SK-N-SH (cell line): ENCODE measurements around the gene GLIS1. TPM values are rescaled to one million over a fixed set of nuclear protein-coding genes. Genes with fewer than 3 reads are reported as not detected.

Experiments used
- CTCF ChIA-PET: fragments of 300-600, 350-600 bp; formaldehyde crosslinking; extraction: SDS; loops from one replicate; lab custom pipeline; 2021; lab: Yijun Ruan, JAX
- POLR2A ChIA-PET: fragments of 350-600 bp; sonication (Branson Sonifier 250); formaldehyde crosslinking; extraction: SDS; loops from one replicate; lab custom pipeline; 2020; ENCODE audit warnings: antibody characterized with exemption, inconsistent platforms; lab: Yijun Ruan, JAX
- DNase-seq: peaks from one replicate; pipeline ENCODE4 v3.0.0; 2012
- H2AFZ ChIP-seq: fragments of 200-600 bp; sonication (generic); 2 replicates; pipeline ENCODE4 v1.8.1; 2016; ENCODE audit warnings: antibody characterized with exemption, mild to moderate bottlenecking, low read depth
- H3F3A ChIP-seq: fragments of 200-600 bp; sonication (generic); replicated peaks from 2 replicates; pipeline ENCODE3; 2016; ENCODE audit warnings: antibody characterized with exemption, mild to moderate bottlenecking; ENCODE audit not compliant: insufficient read depth
- H3K27ac ChIP-seq, 2 experiments: fragments of 200-500 bp in 1 of 2; fragments of 200-600 bp in 1 of 2; sonication (Bioruptor generic) in 1 of 2; sonication (generic), shearing (Covaris generic) in 1 of 2; 2 replicates each; pipeline versions ENCODE4 v1.5.1 to v1.6.1; 2014 to 2016; ENCODE audit warnings: low read depth in 2 of 2, inconsistent platforms in 1 of 2, low read length in 1 of 2, mild to moderate bottlenecking in 1 of 2, mixed read lengths in 1 of 2
- H3K27me3 ChIP-seq: fragments of 200-600 bp; sonication (generic), shearing (Covaris generic); 2 replicates; pipeline ENCODE4 v1.6.1; 2016; ENCODE audit warnings: mixed run types; ENCODE audit not compliant: insufficient read depth
- H3K36me3 ChIP-seq, 2 experiments: fragments of 200-500 bp in 1 of 2; fragments of 200-600 bp in 1 of 2; sonication (Bioruptor generic) in 1 of 2; sonication (generic) in 1 of 2; replicated peaks in 1 of 2; 2 replicates each; pipeline versions ENCODE3 to v1.5.1; 2014 to 2016; ENCODE audit warnings: low read length in 1 of 2, mild to moderate bottlenecking in 1 of 2; ENCODE audit not compliant: insufficient read depth in 2 of 2, control insufficient read depth in 1 of 2
- H3K4me1 ChIP-seq, 2 experiments: fragments of 200-500 bp in 1 of 2; fragments of 200-600 bp in 1 of 2; sonication (Bioruptor generic) in 1 of 2; sonication (generic), shearing (Covaris generic) in 1 of 2; 2 replicates each; pipeline versions ENCODE4 v1.5.1 to v1.6.1; 2014 to 2016; ENCODE audit warnings: low read depth in 1 of 2, low read length in 1 of 2, mixed run types in 1 of 2; ENCODE audit not compliant: insufficient read depth in 2 of 2, control insufficient read depth in 1 of 2
- H3K4me2 ChIP-seq: fragments of 200-600 bp; sonication (generic), shearing (Covaris generic); 2 replicates; pipeline ENCODE4 v1.6.1; 2017; ENCODE audit warnings: mixed run types
- H3K4me3 ChIP-seq, 2 experiments: fragments of 200-500 bp in 1 of 2; fragments of 200-600 bp in 1 of 2; sonication (Bioruptor generic) in 1 of 2; sonication (generic), shearing (Covaris generic) in 1 of 2; 2 replicates each; pipeline versions ENCODE4 v1.5.1 to v1.8.1; 2014 to 2016; ENCODE audit warnings: low read depth in 2 of 2, inconsistent platforms in 1 of 2, low read length in 1 of 2, mild to moderate bottlenecking in 1 of 2, mixed read lengths in 1 of 2, moderate library complexity in 1 of 2
- H3K79me2 ChIP-seq: fragments of 200-600 bp; sonication (generic); 2 replicates; pipeline ENCODE4 v1.8.1; 2017; ENCODE audit warnings: mild to moderate bottlenecking; ENCODE audit not compliant: insufficient read depth
- H3K9ac ChIP-seq: fragments of 200-600 bp; sonication (generic); 2 replicates; pipeline ENCODE4 v1.6.1; 2017; ENCODE audit warnings: mixed run types
- H3K9me2 ChIP-seq: fragments of 200-600 bp; sonication (generic); 2 replicates; pipeline ENCODE4 v1.6.1; 2017; ENCODE audit warnings: mixed run types
- H3K9me3 ChIP-seq: fragments of 200-600 bp; sonication (generic); 2 replicates; pipeline ENCODE4 v1.6.1; 2017; ENCODE audit warnings: mixed run types, mild to moderate bottlenecking, moderate library complexity
- H4K20me1 ChIP-seq: fragments of 200-600 bp; sonication (generic); 2 replicates; pipeline ENCODE4 v1.6.1; 2017; ENCODE audit warnings: mild to moderate bottlenecking, mixed run types; ENCODE audit not compliant: insufficient read depth
- FOSL2 ChIP-seq: IDR thresholded peaks from 2 replicates; pipeline ENCODE4 v1.4.0; 2012; ENCODE audit warnings: low read depth, mild to moderate bottlenecking, moderate library complexity, borderline replicate concordance
- FOXJ3 ChIP-seq: sonication (generic); formaldehyde crosslinking; IDR thresholded peaks from 2 replicates; pipeline ENCODE4 v1.5.1; 2020; ENCODE audit warnings: mild to moderate bottlenecking, missing genetic modification reagents
- MXI1 ChIP-seq: IDR thresholded peaks from 2 replicates; pipeline ENCODE4 v1.6.1; 2012; ENCODE audit warnings: mild to moderate bottlenecking, low read depth, low read length, improper control_type of control experiment
- NFIC ChIP-seq: IDR thresholded peaks from 2 replicates; pipeline ENCODE4 v1.4.0; 2012; ENCODE audit warnings: borderline replicate concordance
- POLR2AphosphoS5 ChIP-seq: IDR thresholded peaks from 2 replicates; pipeline ENCODE4 v1.6.1; 2012; ENCODE audit warnings: low read depth, low read length
- RCOR1 ChIP-seq: fragments of 150-350 bp; IDR thresholded peaks from 2 replicates; pipeline ENCODE4 v1.6.1; 2017; ENCODE audit warnings: antibody characterized with exemption, low read length
- SMC3 ChIP-seq: IDR thresholded peaks from 2 replicates; pipeline ENCODE4 v1.6.1; 2012; ENCODE audit warnings: low read depth, low read length, improper control_type of control experiment
- TAF1 ChIP-seq: IDR thresholded peaks from 2 replicates; pipeline ENCODE4 v1.6.1; 2012; ENCODE audit warnings: low read depth, mild to moderate bottlenecking, low read length, moderate library complexity, borderline replicate concordance
- TCF12 ChIP-seq: IDR thresholded peaks from 2 replicates; pipeline ENCODE4 v1.4.0; 2012
- YY1 ChIP-seq: IDR thresholded peaks from 2 replicates; pipeline ENCODE4 v1.4.0; 2012; ENCODE audit warnings: low read depth, mild to moderate bottlenecking
- WGBS: methylation state at CpG from one replicate; pipeline ENCODE4 v1.1.6; 2017; ENCODE audit warnings: low lambda C conversion rate; 5-methylcytosine and 5-hydroxymethylcytosine counted together
- polyA plus RNA-seq, 3 experiments: library from polyadenylated mRNA; depleted of rRNA; stranded (reverse); fragments of >200 nt; gene quantifications; 2 replicates each; pipeline ENCODE4 v1.2.3, GENCODE V29; 2012
- TF ChIP-seq, protein P1 (sequence below): IDR thresholded peaks from 2 replicates; pipeline ENCODE4 v1.4.0; 2012; ENCODE audit warnings: low read depth, borderline replicate concordance
- TF ChIP-seq, protein P2 (sequence below): IDR thresholded peaks from 2 replicates; pipeline ENCODE4 v1.4.0; 2012; ENCODE audit warnings: low read depth, borderline replicate concordance
- TF ChIP-seq, protein P3 (sequence below): IDR thresholded peaks from 2 replicates; pipeline ENCODE4 v1.4.0; 2012; ENCODE audit warnings: low read depth
- TF ChIP-seq, protein P4 (sequence below): fragments of 200-600 bp; sonication (generic); IDR thresholded peaks from 2 replicates; pipeline ENCODE4 v1.6.1; 2017; ENCODE audit warnings: antibody characterized with exemption, mild to moderate bottlenecking, moderate library complexity
- TF ChIP-seq, protein P5 (sequence below): fragments of 150-350 bp; IDR thresholded peaks from 2 replicates; pipeline ENCODE4 v1.6.1; 2017; ENCODE audit warnings: antibody characterized with exemption, low read length, low read depth, borderline replicate concordance
- TF ChIP-seq, protein P6 (sequence below): fragments of 150-350 bp; IDR thresholded peaks from 2 replicates; pipeline ENCODE4 v1.6.1; 2016; ENCODE audit warnings: mild to moderate bottlenecking, low read depth, low read length

Gene GLIS1
- polyA plus RNA-seq, 1 of the 3 experiments (the other 2 are of a cell fraction), result 0.13 TPM

DNA sequence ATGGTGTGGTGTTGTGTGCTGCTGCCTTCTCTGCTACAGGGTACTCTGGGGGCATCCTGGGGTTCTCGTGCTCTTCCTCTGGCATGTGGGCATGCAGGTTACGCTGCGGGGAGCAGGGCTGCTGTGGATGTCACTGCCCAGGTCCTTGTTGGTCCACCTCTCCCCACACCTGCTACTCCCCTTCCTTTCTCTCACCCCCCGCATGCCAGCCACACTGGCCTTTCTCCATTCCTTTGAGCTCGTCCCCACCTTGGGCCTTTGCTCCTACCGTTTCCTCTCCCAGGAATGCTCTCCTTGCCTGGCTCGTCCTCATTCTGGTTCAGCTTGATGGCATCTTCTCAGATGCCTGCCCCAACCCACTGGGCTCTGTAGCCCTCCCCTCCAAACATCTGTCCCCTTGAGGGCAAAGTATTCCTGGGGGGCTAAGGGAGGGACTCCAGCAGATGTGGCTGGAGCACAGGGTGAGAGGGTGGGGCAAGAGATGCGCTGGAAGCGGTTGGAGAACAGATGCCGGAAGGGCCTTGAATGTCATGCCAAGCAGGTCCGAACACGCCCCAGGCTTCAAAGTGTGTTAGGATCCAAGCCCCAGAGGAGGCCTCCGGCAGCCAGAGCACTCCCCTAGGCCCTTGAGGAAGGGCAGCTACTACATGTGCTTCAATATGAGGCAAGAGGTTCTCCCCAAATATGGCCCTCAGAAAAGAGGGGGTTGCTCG lies 256.4 kb downstream of the GLIS1 start:
- no peaks in the 10 kb centered on the region for H3K79me2 ChIP-seq
- no peaks in the 10 kb centered on the region for H3K9me3 ChIP-seq
- no peaks in the 10 kb centered on the region; the same call in 1 of the 2 replicates for H3K27me3 ChIP-seq
- H3F3A ChIP-seq, result no peaks in the 10 kb centered on the region
- H3K4me1 ChIP-seq, result peaks cover 0 to 22% of the 10 kb centered on the region in 2 experiments; a peak in 1 of 4 replicates
- H3K9me2 ChIP-seq, result no peaks in the 10 kb centered on the region
- ChIA-PET CTCF (interaction anchor here (0.7 to 8.7 kb wide), 11 partner anchors 10 to 271 kb away, joined by 3 to 131 read pairs (median 26); no protein-coding TSS in a partner anchor), POLR2A (no interaction called here)
- H3K36me3 ChIP-seq, result no peaks in the 10 kb centered on the region
- TF ChIP-seq TAF1, result no peak
- no peak for TF ChIP-seq TCF12
- TF ChIP-seq MXI1, result no peak
- no peak for TF ChIP-seq SMC3
- TF ChIP-seq, protein P1, sequence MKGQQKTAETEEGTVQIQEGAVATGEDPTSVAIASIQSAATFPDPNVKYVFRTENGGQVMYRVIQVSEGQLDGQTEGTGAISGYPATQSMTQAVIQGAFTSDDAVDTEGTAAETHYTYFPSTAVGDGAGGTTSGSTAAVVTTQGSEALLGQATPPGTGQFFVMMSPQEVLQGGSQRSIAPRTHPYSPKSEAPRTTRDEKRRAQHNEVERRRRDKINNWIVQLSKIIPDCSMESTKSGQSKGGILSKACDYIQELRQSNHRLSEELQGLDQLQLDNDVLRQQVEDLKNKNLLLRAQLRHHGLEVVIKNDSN, result no peak
- TF ChIP-seq, protein P2, sequence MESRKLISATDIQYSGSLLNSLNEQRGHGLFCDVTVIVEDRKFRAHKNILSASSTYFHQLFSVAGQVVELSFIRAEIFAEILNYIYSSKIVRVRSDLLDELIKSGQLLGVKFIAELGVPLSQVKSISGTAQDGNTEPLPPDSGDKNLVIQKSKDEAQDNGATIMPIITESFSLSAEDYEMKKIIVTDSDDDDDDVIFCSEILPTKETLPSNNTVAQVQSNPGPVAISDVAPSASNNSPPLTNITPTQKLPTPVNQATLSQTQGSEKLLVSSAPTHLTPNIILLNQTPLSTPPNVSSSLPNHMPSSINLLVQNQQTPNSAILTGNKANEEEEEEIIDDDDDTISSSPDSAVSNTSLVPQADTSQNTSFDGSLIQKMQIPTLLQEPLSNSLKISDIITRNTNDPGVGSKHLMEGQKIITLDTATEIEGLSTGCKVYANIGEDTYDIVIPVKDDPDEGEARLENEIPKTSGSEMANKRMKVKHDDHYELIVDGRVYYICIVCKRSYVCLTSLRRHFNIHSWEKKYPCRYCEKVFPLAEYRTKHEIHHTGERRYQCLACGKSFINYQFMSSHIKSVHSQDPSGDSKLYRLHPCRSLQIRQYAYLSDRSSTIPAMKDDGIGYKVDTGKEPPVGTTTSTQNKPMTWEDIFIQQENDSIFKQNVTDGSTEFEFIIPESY, result no peak
- TF ChIP-seq, protein P3, sequence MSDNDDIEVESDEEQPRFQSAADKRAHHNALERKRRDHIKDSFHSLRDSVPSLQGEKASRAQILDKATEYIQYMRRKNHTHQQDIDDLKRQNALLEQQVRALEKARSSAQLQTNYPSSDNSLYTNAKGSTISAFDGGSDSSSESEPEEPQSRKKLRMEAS, result no peak
- TF ChIP-seq FOXJ3 (CRISPR knock-in tag), result no peak
- TF ChIP-seq FOSL2, result no peak
- H4K20me1 ChIP-seq, result no peaks in the 10 kb centered on the region
- no peak overlapping the region for H3K4me2 ChIP-seq
- no peak overlapping the region for H3K27ac ChIP-seq
- 63% methylated on average over 14 of the region's 14 CpGs for WGBS
- no peak overlapping the region for H3K9ac ChIP-seq
- H2AFZ ChIP-seq, result no peak overlapping the region
- H3K4me3 ChIP-seq, result no peak overlapping the region
- DNase-seq, result no peak

DNA sequence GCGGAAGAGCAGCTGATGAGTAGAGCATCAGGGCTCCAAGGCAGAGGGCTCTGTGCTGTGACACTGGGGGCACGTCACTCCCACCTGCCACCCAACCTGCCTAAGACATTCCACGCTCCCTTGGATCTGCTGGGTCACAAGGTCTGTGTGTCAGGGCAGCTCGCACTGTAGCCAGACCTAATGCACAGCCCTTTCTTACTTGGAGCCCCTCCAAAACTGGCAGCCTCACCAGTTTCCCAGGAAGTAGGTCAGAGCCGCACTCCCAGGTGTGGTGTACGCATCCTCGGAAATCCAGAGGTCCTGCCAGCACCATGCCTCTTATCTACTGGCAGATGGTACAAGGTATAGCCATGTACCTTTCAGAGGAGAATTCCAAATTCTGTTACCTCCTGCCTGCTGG lies 257.5 kb downstream of the GLIS1 start:
- no peak for DNase-seq
- ChIA-PET CTCF (interaction anchor here (1.8 kb wide), 1 partner anchor 15 kb away, joined by 4 read pairs; no protein-coding TSS in a partner anchor), POLR2A (no interaction called here)
- H3K9me2 ChIP-seq, result no peaks in the 10 kb centered on the region
- no peaks in the 10 kb centered on the region for H3F3A ChIP-seq
- no peaks in the 10 kb centered on the region for H3K9me3 ChIP-seq
- H2AFZ ChIP-seq, result no peak overlapping the region
- peaks cover 3% of the 10 kb centered on the region; the same call in 1 of the 2 replicates for H3K27me3 ChIP-seq
- WGBS, result 67% methylated on average over 6 of the region's 7 CpGs
- H3K9ac ChIP-seq, result no peak overlapping the region
- H3K27ac ChIP-seq, result no peak overlapping the region
- H4K20me1 ChIP-seq, result no peaks in the 10 kb centered on the region
- no peaks in the 10 kb centered on the region for H3K79me2 ChIP-seq
- H3K36me3 ChIP-seq, result no peaks in the 10 kb centered on the region
- H3K4me3 ChIP-seq, result no peak overlapping the region
- H3K4me1 ChIP-seq, result peaks cover 0 to 25% of the 10 kb centered on the region in 2 experiments; a peak in 1 of 4 replicates
- TF ChIP-seq, protein P4, sequence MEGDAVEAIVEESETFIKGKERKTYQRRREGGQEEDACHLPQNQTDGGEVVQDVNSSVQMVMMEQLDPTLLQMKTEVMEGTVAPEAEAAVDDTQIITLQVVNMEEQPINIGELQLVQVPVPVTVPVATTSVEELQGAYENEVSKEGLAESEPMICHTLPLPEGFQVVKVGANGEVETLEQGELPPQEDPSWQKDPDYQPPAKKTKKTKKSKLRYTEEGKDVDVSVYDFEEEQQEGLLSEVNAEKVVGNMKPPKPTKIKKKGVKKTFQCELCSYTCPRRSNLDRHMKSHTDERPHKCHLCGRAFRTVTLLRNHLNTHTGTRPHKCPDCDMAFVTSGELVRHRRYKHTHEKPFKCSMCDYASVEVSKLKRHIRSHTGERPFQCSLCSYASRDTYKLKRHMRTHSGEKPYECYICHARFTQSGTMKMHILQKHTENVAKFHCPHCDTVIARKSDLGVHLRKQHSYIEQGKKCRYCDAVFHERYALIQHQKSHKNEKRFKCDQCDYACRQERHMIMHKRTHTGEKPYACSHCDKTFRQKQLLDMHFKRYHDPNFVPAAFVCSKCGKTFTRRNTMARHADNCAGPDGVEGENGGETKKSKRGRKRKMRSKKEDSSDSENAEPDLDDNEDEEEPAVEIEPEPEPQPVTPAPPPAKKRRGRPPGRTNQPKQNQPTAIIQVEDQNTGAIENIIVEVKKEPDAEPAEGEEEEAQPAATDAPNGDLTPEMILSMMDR, result no peak
- no peak for TF ChIP-seq RCOR1
- TF ChIP-seq, protein P1, result no peak
- TF ChIP-seq NFIC, result no peak
- TF ChIP-seq POLR2AphosphoS5, result no peak
- no peak for TF ChIP-seq TCF12
- TF ChIP-seq YY1, result no peak
- TF ChIP-seq, protein P5, sequence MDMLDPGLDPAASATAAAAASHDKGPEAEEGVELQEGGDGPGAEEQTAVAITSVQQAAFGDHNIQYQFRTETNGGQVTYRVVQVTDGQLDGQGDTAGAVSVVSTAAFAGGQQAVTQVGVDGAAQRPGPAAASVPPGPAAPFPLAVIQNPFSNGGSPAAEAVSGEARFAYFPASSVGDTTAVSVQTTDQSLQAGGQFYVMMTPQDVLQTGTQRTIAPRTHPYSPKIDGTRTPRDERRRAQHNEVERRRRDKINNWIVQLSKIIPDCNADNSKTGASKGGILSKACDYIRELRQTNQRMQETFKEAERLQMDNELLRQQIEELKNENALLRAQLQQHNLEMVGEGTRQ, result no peak
- TF ChIP-seq, protein P6, sequence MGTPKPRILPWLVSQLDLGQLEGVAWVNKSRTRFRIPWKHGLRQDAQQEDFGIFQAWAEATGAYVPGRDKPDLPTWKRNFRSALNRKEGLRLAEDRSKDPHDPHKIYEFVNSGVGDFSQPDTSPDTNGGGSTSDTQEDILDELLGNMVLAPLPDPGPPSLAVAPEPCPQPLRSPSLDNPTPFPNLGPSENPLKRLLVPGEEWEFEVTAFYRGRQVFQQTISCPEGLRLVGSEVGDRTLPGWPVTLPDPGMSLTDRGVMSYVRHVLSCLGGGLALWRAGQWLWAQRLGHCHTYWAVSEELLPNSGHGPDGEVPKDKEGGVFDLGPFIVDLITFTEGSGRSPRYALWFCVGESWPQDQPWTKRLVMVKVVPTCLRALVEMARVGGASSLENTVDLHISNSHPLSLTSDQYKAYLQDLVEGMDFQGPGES, result no peak
- no peak overlapping the region for H3K4me2 ChIP-seq
